Osteocyte (in vitro differentiated cells): Measurements from ENCODE around the gene PEX12. TPM values are rescaled to one million over a fixed set of nuclear protein-coding genes. Genes with fewer than 3 reads are reported as not detected.
"Not testable (repeated sequence)": the region's sequence is repeated elsewhere in the genome, so short reads cannot be mapped to it uniquely, and the experiment has no call there.

Source experiments
- DNase-seq: peaks from one replicate; pipeline ENCODE4 v3.0.0; 2021; ENCODE audit warnings: mixed read lengths; ENCODE audit not compliant: unreplicated experiment; ENCODE audit errors: extremely low spot score
- H3K27ac Mint-ChIP-seq: one replicate; pipeline ENCODE4 v1.8.0; 2021; ENCODE audit warnings: mild to moderate bottlenecking, mixed read lengths; ENCODE audit not compliant: unreplicated experiment
- H3K27me3 Mint-ChIP-seq: one replicate; pipeline ENCODE4 v1.8.0; 2021; ENCODE audit warnings: mixed read lengths; ENCODE audit not compliant: unreplicated experiment
- H3K36me3 Mint-ChIP-seq: one replicate; pipeline ENCODE4 v1.8.0; 2021; ENCODE audit warnings: mixed read lengths; ENCODE audit not compliant: unreplicated experiment
- H3K4me1 Mint-ChIP-seq: one replicate; pipeline ENCODE4 v1.8.0; 2021; ENCODE audit warnings: mixed read lengths; ENCODE audit not compliant: unreplicated experiment
- H3K4me3 Mint-ChIP-seq: one replicate; pipeline ENCODE4 v1.8.0; 2021; ENCODE audit warnings: mild to moderate bottlenecking, moderate library complexity, mixed read lengths; ENCODE audit not compliant: unreplicated experiment
- H3K9me3 Mint-ChIP-seq: one replicate; pipeline ENCODE4 v1.8.0; 2021; ENCODE audit warnings: mixed read lengths; ENCODE audit not compliant: unreplicated experiment
- CTCF ChIP-seq: fragments of 200-600 bp; sonication (generic); IDR thresholded peaks from 2 replicates; pipeline ENCODE4 v1.5.0; 2021; ENCODE audit warnings: antibody characterized with exemption, mild to moderate bottlenecking, moderate library complexity
- total RNA-seq: library from RNA; stranded (reverse); gene quantifications from 2 replicates; pipeline ENCODE4 v1.2.1, GENCODE V29; 2021

Gene PEX12
- total RNA-seq, 1 donor from 2014 or later, result 7.0 TPM

- Mint-ChIP-seq H3K4me1 (no peaks in the 10 kb centered on the region), H3K4me3 (no peak overlapping the region), H3K27me3 (no peaks in the 10 kb centered on the region), H3K27ac (no peak overlapping the region), H3K9me3 (no peaks in the 10 kb centered on the region), H3K36me3 (peaks cover 11% of the 10 kb centered on the region)
- no peak for DNase-seq
- no peak for TF ChIP-seq CTCF
Observed at GRCh38 chr17:35616536-35616935, 38.2 kb upstream of the PEX12 start.

DNA sequence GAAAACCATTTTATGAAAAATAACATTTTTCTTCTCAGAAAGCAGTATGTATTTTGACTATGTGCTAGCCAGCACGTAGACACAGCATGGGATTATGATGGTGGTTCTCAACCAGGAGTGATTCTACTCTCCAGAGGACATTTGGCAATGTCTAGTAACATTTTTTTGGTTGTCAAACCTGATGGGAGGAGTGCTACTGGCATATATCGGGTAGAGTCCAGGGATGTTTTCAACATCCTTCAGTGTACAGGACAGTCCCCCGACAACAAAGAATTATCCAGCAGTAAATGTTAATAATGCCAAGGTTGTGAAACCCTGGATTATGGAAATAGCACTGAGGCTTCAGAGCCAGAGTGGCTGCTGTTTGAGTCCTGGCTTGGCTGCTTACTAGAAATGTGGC is 36.4 kb upstream of the PEX12 start:
- H3K27ac Mint-ChIP-seq, result no peak overlapping the region
- no peaks in the 10 kb centered on the region for H3K27me3 Mint-ChIP-seq
- H3K36me3 Mint-ChIP-seq, result peaks cover 18% of the 10 kb centered on the region
- H3K4me1 Mint-ChIP-seq, result no peaks in the 10 kb centered on the region
- no peak for TF ChIP-seq CTCF
- H3K9me3 Mint-ChIP-seq, result no peaks in the 10 kb centered on the region
- H3K4me3 Mint-ChIP-seq, result no peak overlapping the region
- no peak for DNase-seq

DNA sequence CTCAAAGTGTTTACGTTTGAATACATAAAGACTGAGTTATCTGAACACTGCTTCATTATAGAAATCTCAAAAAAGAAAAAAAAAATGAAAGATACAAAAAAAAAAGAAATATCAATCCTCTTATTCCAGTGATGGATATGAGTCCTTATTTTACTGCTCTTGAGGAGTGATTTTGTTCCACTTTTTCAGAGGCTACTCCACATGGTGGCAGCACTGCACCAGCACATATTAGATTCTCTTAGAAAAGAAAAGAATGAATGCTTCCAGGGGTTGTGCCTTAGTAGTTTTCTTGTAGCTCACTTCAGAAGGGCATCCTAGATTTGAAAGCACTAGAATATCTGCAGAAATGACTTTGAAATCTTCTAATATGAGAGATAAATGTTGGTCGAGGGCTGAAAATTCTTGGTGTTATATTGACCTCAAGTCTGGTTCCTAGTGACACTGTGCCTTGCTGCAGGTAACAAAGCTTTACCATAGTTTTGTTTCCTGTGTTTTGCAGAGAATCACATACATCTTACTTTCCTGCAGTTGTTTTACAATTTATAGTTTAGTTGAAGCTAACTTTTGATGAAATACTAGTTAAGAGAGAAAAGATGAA is 34.7 kb upstream of the PEX12 start:
- no peaks in the 10 kb centered on the region for H3K9me3 Mint-ChIP-seq
- H3K27ac Mint-ChIP-seq, result no peak overlapping the region
- H3K4me3 Mint-ChIP-seq, result no peak overlapping the region
- no peaks in the 10 kb centered on the region for H3K27me3 Mint-ChIP-seq
- peak; percentile 85 for TF ChIP-seq CTCF
- H3K36me3 Mint-ChIP-seq, result peaks cover 20% of the 10 kb centered on the region
- no peaks in the 10 kb centered on the region for H3K4me1 Mint-ChIP-seq
- DNase-seq, result no peak

- not testable (repeated sequence) for H3K9me3 Mint-ChIP-seq, DNase-seq, H3K27me3 Mint-ChIP-seq, H3K27ac Mint-ChIP-seq, H3K4me3 Mint-ChIP-seq, H3K4me1 Mint-ChIP-seq
- H3K36me3 Mint-ChIP-seq, result peaks cover 30% of the 10 kb centered on the region
Observed at GRCh38 chr17:35610746-35611145, 32.4 kb upstream of the PEX12 start.

GRCh38 chr17:35609831-35610230 is 31.5 kb upstream of the PEX12 start:
- no peak overlapping the region for H3K27ac Mint-ChIP-seq
- TF ChIP-seq CTCF, result no peak
- H3K4me3 Mint-ChIP-seq, result no peak overlapping the region
- H3K36me3 Mint-ChIP-seq, result peaks cover 33% of the 10 kb centered on the region
- H3K27me3 Mint-ChIP-seq, result no peaks in the 10 kb centered on the region
- H3K4me1 Mint-ChIP-seq, result no peaks in the 10 kb centered on the region
- no peak for DNase-seq
- H3K9me3 Mint-ChIP-seq, result no peaks in the 10 kb centered on the region
